K562 (cell line): ENCODE measurements around the gene ELOVL1. TPM values are rescaled to one million over a fixed set of nuclear protein-coding genes. Genes with fewer than 3 reads are reported as not detected.

Experiments used
- ATF6 ChIP-seq: sonication (generic); formaldehyde crosslinking; IDR thresholded peaks from 2 replicates; pipeline ENCODE4 v1.4.0; 2020; ENCODE audit warnings: mild to moderate bottlenecking, missing genetic modification reagents
- ETV1 ChIP-seq: fragments of 450-650 bp; conservative IDR thresholded peaks from 2 replicates; pipeline ENCODE4 v1.6.1; 2016; ENCODE audit warnings: missing genetic modification characterization, control low read depth, low read depth, missing compliant biosample characterization
- EZH2 ChIP-seq: IDR thresholded peaks from 2 replicates; pipeline ENCODE4 v1.6.1; 2012; ENCODE audit warnings: low read depth, mild to moderate bottlenecking, inconsistent platforms, low read length, borderline replicate concordance
- IRF9 ChIP-seq: fragments of 450-650 bp; IDR thresholded peaks from 2 replicates; pipeline ENCODE4 v1.6.1; 2016; ENCODE audit warnings: missing biosample characterization, missing genetic modification characterization
- LCOR ChIP-seq: sonication (generic); formaldehyde crosslinking; IDR thresholded peaks from 2 replicates; pipeline ENCODE4 v1.8.0; 2022; ENCODE audit warnings: mild to moderate bottlenecking, missing genetic modification reagents
- MCM7 ChIP-seq, 2 experiments: fragments of 450-650 bp; IDR thresholded peaks; 2 replicates each; pipeline ENCODE4 v1.6.1; 2016 to 2018
- MYBL2 ChIP-seq, 2 experiments: fragments of 450-650 bp in 1 of 2; sonication (generic) in 1 of 2; formaldehyde crosslinking in 1 of 2; IDR thresholded peaks; 2 replicates each; pipeline versions ENCODE4 v1.6.1 to v1.8.1; 2017 to 2022; ENCODE audit warnings: borderline replicate concordance in 1 of 2, inconsistent platforms in 1 of 2, low read depth in 1 of 2, mild to moderate bottlenecking in 1 of 2, missing genetic modification reagents in 1 of 2, moderate library complexity in 1 of 2
- NFIC ChIP-seq: fragments of 450-650 bp; IDR thresholded peaks from 2 replicates; pipeline ENCODE4 v1.6.1; 2017; ENCODE audit warnings: mild to moderate bottlenecking, inconsistent platforms
- PHTF2 ChIP-seq: fragments of 250-450 bp; sonication (Bioruptor Pico); IDR thresholded peaks from 2 replicates; pipeline ENCODE4 v1.5.0; 2021; ENCODE audit warnings: mild to moderate bottlenecking
- SRF ChIP-seq, 2 experiments: fragments of 250-450, 450-650 bp in 1 of 2; sonication (Bioruptor Pico) in 1 of 2; sonication (generic) in 1 of 2; formaldehyde crosslinking; IDR thresholded peaks; 2 replicates each; pipeline versions ENCODE4 v1.5.0 to v1.5.1; 2020 to 2022; ENCODE audit warnings: mild to moderate bottlenecking in 1 of 2, missing genetic modification reagents in 1 of 2
- STAT5A ChIP-seq: IDR thresholded peaks from 2 replicates; pipeline ENCODE4 v1.6.1; 2012; ENCODE audit warnings: low read length, inconsistent platforms, borderline replicate concordance
- YBX1 ChIP-seq: fragments of 450-650 bp; IDR thresholded peaks from 2 replicates; pipeline ENCODE4 v1.7.1; 2016; ENCODE audit warnings: mild to moderate bottlenecking
- ZBTB26 ChIP-seq: fragments of 450-650 bp; formaldehyde crosslinking; IDR thresholded peaks from 2 replicates; pipeline ENCODE4 v1.4.0; 2022; ENCODE audit warnings: missing genetic modification characterization
- ZNF316 ChIP-seq: fragments of 450-650 bp; IDR thresholded peaks from 2 replicates; pipeline ENCODE4 v1.6.1; 2016
- ZNF507 ChIP-seq: conservative IDR thresholded peaks from 2 replicates; pipeline ENCODE4 v1.6.1; 2017; ENCODE audit warnings: missing genetic modification characterization, missing compliant biosample characterization
- ZNF778 ChIP-seq: fragments of 450-650 bp; formaldehyde crosslinking; IDR thresholded peaks from 2 replicates; pipeline ENCODE4 v1.4.0; 2020; ENCODE audit warnings: mild to moderate bottlenecking, moderate library complexity
- polyA plus RNA-seq, 8 experiments: library from polyadenylated mRNA; depleted of rRNA in 4 of 8; stranded (reverse) in 5 of 8; unstranded in 3 of 8; fragments of >200 nt; fragmentation: Nextera tagmentation in 2 of 8; fragmentation: Illumina TruSeq in 1 of 8; extraction: Ambion mirVana in 2 of 8; extraction: Trizol in 1 of 8; gene quantifications; 2 replicates each; pipeline versions ENCODE4 v1.2.1 to v1.2.3, GENCODE V29; 2011 to 2014; ENCODE audit warnings: inconsistent platforms in 1 of 8, missing spikeins in 1 of 8
- total RNA-seq, 7 experiments: library from RNA; depleted of rRNA in 6 of 7; stranded (reverse); fragments of >200 nt in 6 of 7; fragmentation: Illumina TruSeq in 2 of 7; extraction: Trizol in 2 of 7; gene quantifications; 2 replicates each; pipeline versions ENCODE4 v1.2.1 to v1.2.3, GENCODE V29; 2011 to 2021; ENCODE audit warnings: low replicate concordance in 1 of 7
- TF ChIP-seq, protein P1 (sequence below): fragments of 250-450 bp; sonication (Bioruptor Pico); IDR thresholded peaks from 2 replicates; pipeline ENCODE4 v1.4.0; 2020
- TF ChIP-seq, protein P2 (sequence below): fragments of 450-650 bp; formaldehyde crosslinking; IDR thresholded peaks from 2 replicates; pipeline ENCODE4 v1.4.0; 2020; ENCODE audit warnings: mild to moderate bottlenecking

Gene ELOVL1
- total and polyA plus RNA-seq, 9 of the 15 experiments (the other 6 are each of a cell fraction or from before 2014, with no cell fraction given): 51.0 to 157 (median 70.3) TPM

DNA sequence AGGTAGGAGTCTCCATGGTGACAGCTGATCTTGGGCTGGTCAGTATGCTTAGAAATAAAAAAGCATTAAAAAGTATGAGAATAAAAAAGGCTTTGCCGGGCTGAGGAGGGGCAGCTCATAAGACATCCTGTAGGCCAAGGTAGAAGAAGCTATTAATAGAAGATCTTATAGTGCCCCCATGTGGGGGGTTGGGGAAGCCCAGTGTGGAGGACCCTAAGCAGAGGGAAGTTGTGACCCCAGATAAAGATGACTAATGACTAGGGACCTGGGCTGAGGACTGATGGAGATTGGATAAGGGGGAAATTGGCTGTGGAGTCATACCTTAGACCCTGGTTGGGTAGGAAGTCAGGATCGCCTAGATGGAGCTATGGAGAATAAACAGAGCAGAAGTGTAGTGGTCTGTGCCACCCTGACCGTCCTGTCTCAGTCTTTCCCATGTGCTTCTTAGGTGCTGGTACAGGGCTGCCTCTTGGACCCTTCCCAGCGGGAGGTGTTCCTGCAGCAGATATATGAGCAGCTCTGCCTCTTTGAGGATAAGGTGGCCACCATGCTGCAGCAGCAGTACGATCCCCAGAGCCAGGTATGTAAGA is 46.9 kb upstream of the ELOVL1 start (continued):
- TF ChIP-seq, protein P1, sequence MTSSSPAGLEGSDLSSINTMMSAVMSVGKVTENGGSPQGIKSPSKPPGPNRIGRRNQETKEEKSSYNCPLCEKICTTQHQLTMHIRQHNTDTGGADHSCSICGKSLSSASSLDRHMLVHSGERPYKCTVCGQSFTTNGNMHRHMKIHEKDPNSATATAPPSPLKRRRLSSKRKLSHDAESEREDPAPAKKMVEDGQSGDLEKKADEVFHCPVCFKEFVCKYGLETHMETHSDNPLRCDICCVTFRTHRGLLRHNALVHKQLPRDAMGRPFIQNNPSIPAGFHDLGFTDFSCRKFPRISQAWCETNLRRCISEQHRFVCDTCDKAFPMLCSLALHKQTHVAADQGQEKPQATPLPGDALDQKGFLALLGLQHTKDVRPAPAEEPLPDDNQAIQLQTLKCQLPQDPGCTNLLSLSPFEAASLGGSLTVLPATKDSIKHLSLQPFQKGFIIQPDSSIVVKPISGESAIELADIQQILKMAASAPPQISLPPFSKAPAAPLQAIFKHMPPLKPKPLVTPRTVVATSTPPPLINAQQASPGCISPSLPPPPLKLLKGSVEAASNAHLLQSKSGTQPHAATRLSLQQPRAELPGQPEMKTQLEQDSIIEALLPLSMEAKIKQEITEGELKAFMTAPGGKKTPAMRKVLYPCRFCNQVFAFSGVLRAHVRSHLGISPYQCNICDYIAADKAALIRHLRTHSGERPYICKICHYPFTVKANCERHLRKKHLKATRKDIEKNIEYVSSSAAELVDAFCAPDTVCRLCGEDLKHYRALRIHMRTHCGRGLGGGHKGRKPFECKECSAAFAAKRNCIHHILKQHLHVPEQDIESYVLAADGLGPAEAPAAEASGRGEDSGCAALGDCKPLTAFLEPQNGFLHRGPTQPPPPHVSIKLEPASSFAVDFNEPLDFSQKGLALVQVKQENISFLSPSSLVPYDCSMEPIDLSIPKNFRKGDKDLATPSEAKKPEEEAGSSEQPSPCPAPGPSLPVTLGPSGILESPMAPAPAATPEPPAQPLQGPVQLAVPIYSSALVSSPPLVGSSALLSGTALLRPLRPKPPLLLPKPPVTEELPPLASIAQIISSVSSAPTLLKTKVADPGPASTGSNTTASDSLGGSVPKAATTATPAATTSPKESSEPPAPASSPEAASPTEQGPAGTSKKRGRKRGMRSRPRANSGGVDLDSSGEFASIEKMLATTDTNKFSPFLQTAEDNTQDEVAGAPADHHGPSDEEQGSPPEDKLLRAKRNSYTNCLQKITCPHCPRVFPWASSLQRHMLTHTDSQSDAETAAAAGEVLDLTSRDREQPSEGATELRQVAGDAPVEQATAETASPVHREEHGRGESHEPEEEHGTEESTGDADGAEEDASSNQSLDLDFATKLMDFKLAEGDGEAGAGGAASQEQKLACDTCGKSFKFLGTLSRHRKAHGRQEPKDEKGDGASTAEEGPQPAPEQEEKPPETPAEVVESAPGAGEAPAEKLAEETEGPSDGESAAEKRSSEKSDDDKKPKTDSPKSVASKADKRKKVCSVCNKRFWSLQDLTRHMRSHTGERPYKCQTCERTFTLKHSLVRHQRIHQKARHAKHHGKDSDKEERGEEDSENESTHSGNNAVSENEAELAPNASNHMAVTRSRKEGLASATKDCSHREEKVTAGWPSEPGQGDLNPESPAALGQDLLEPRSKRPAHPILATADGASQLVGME: 0 out of 2 replicates have a peak, but pooled peaks have one; percentile 22
- TF ChIP-seq ZNF778 (CRISPR knock-in tag): no peak
- TF ChIP-seq SRF (CRISPR knock-in tag; IDR thresholded peaks at IDR 0.05): no peak
- TF ChIP-seq IRF9 (tag): no peak
- TF ChIP-seq, protein P2, sequence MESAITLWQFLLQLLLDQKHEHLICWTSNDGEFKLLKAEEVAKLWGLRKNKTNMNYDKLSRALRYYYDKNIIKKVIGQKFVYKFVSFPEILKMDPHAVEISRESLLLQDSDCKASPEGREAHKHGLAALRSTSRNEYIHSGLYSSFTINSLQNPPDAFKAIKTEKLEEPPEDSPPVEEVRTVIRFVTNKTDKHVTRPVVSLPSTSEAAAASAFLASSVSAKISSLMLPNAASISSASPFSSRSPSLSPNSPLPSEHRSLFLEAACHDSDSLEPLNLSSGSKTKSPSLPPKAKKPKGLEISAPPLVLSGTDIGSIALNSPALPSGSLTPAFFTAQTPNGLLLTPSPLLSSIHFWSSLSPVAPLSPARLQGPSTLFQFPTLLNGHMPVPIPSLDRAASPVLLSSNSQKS: no peak
- TF ChIP-seq MYBL2 (IDR thresholded peaks at IDR 0.05; ENCODE audit: low read depth): no peak
- TF ChIP-seq MYBL2 (CRISPR knock-in tag; IDR thresholded peaks at IDR 0.05; ENCODE audit: borderline replicate concordance): no peak
- no peak for TF ChIP-seq ZNF316
- TF ChIP-seq EZH2: no peak
- TF ChIP-seq STAT5A: no peak
- no peak for TF ChIP-seq ZBTB26 (CRISPR knock-in tag)
- no peak for TF ChIP-seq NFIC
- no peak for TF ChIP-seq ZNF507 (tag)
- no peak for TF ChIP-seq ETV1 (tag)
- no peak; the same call in 1 of the 2 replicates for TF ChIP-seq LCOR (CRISPR knock-in tag)
- no peak for TF ChIP-seq ATF6
- no peak for TF ChIP-seq YBX1
- no peak for TF ChIP-seq MCM7 (IDR thresholded peaks at IDR 0.05)
- no peak for TF ChIP-seq PHTF2 (CRISPR knock-in tag)
